Measurements from ENCODE around the gene OR13C4.

DNA sequence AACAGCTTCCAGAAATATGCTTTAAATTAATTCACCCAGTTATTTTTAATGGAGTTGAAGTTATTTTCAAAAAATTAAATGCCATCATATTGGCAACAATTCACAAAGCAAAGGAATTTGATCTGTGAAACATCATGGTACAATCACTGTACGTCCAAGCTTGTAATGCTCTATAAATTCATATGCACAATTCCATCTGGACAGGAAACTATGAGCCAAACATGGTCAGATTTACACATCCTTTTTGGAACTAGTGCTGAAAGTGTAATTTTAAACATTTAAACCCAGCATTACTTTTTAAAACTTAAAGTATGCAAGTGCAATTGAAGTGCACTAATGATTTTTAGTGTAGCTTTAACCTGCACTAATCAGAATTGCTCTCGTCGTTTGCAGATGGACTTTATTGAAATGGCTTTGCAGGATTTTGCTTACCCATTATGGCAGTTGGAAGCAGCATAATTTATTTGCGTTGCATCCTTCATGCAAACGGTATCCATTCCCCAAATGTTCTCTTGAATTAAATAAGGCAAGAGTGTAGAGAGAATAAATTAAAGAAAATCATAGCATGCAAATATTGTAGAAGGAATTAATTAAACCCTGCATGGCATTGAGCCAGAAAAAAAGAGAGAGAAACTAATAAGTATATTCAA is 44.0 kb downstream of the OR13C4 start:
- TF ChIP-seq, protein P1, sequence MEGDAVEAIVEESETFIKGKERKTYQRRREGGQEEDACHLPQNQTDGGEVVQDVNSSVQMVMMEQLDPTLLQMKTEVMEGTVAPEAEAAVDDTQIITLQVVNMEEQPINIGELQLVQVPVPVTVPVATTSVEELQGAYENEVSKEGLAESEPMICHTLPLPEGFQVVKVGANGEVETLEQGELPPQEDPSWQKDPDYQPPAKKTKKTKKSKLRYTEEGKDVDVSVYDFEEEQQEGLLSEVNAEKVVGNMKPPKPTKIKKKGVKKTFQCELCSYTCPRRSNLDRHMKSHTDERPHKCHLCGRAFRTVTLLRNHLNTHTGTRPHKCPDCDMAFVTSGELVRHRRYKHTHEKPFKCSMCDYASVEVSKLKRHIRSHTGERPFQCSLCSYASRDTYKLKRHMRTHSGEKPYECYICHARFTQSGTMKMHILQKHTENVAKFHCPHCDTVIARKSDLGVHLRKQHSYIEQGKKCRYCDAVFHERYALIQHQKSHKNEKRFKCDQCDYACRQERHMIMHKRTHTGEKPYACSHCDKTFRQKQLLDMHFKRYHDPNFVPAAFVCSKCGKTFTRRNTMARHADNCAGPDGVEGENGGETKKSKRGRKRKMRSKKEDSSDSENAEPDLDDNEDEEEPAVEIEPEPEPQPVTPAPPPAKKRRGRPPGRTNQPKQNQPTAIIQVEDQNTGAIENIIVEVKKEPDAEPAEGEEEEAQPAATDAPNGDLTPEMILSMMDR (IDR thresholded peaks at IDR 0.05) = no peak
- no peak for TF ChIP-seq ATF2 (CRISPR knock-in tag; IDR thresholded peaks at IDR 0.05; ENCODE audit: borderline replicate concordance, low read depth)
- no peak for TF ChIP-seq SP1 (CRISPR knock-in tag; conservative IDR thresholded peaks at IDR 0.05)
- no peak for TF ChIP-seq ELF4 (CRISPR knock-in tag; IDR thresholded peaks at IDR 0.05; ENCODE audit: low read depth)
- TF ChIP-seq USF2 (CRISPR knock-in tag; IDR thresholded peaks at IDR 0.05) = no peak
- no peak for TF ChIP-seq USF1 (CRISPR knock-in tag; IDR thresholded peaks at IDR 0.05)

Data from WTC11 (cell line).